Activated CD4-positive, CD25-positive, alpha-beta regulatory T cell (primary cell): ENCODE data around the gene ACTN1.

ENCODE experiments used
- DNase-seq, 4 experiments: peaks; one replicate each; lab custom pipeline; 2025; lab: John Stamatoyannopoulos, UW

The ACTN1 gene

GRCh38 chr14:68888883-68889282 is 90.2 kb downstream of the ACTN1 start:
- no peak for DNase-seq

DNA sequence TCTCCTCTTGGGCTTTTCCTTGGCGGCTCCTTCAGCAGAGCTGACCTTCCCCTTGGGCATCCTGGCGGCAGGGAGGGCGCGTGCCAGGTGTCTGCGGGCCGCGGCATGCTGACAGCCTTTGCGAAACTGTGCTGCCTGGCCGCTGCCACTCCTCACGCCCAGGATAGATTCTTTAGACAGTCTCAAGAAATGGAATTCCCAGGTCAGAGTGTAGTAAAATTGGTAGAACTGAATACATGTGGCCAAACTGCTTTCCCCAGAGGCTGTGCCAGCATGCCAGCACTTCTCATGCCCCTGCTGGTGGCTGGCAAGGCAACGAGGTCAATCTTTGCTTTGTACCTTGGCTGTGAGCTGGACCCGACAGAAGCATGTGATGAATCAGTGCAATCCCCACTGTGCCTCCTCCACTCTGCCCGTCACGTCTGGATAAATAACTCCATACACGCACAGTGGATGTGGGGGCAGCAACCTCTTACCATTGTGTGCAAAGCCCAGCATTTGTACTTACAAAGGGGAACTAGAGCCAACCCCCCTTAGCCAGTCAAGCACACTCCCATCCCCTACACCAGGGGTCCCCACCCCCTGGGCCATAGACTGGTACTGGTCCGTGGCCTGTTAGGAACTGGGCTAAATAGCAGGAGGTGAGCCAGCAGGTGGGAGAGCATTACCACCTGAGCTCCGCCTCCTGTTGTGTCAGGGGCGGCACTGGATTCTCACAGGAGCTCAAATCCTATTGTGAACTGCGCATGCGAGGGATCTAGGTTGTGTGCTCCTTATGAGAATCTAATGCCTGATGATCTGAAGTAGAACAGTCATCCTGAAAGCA is 90.9 kb downstream of the ACTN1 start:
- DNase-seq: no peak

GRCh38 chr14:68886109-68886434 is 93.0 kb downstream of the ACTN1 start:
- no peak for DNase-seq

DNA sequence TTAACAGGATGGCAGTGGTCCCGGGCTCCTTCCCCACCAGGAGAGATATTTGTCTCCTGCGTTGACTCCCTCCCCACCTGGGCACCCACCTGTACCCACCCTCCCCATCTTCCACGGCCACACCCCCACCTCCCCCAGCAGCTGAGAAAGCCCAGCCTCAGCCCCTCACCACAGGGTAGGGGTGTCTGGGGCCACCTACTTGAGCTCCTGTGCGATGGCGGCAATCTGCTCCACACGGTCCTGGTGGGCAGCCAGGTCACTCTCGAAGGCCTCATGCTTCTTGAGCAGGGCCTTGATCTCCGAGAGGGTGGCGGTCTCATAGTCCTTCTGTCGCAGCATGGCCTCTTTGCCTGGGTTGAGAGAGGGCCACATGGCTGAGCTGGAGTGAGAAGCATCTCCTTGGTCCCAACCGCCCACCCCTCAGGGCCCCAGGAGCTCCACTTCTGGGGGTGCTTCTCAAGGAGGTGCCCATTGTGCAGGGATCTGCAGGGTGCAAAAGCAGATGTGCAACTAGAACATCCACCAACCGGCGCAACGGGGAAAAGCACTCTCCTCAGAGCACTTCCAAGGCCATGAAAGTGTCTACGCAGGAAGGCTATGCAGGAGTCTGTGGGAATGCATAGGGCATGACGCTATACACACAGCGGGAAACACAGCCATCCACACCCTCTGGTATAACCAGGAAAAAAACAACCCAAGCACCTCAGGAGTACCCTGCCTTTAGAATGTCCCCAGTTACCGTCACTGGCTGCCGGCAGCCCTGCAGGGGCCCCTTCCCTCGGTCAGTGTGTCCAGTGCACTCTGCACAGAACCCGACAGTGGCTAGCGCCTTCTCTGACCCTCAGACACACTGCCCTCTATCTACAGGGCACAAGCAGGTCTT is 93.6 kb downstream of the ACTN1 start:
- no peak for DNase-seq

- no peak for DNase-seq
Observed at GRCh38 chr14:68884031-68885030, 94.8 kb downstream of the ACTN1 start.

GRCh38 chr14:68882235-68882634 is 96.9 kb downstream of the ACTN1 start:
- DNase-seq: no peak

DNA sequence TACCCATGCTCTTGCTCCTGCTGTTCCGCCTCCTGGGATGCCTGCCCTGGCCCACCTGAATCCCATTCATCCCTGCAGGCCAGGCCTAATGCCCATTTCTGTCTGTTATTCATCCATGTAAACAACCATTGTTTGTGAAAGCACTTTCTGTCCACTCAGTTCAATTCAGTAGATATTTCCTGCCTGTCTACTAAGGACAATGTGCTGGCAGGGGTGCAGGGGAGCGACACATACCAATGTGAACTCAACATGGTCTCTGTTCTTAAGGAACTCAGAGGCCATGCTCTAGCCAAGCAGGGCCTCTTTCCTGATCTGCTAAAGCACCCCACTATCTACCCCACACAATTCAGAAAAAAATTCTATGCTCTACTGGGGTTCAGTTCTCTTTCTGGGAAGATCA is 97.7 kb downstream of the ACTN1 start:
- DNase-seq: no peak

- no peak for DNase-seq
Observed at GRCh38 chr14:68880581-68881105, 98.5 kb downstream of the ACTN1 start.

- no peak for DNase-seq
Observed at GRCh38 chr14:68879841-68880575, 99.1 kb downstream of the ACTN1 start.

- DNase-seq: no peak
Observed at GRCh38 chr14:68879321-68879781, 99.8 kb downstream of the ACTN1 start.

GRCh38 chr14:68878908-68879307 is 100.2 kb downstream of the ACTN1 start:
- no peak for DNase-seq

DNA sequence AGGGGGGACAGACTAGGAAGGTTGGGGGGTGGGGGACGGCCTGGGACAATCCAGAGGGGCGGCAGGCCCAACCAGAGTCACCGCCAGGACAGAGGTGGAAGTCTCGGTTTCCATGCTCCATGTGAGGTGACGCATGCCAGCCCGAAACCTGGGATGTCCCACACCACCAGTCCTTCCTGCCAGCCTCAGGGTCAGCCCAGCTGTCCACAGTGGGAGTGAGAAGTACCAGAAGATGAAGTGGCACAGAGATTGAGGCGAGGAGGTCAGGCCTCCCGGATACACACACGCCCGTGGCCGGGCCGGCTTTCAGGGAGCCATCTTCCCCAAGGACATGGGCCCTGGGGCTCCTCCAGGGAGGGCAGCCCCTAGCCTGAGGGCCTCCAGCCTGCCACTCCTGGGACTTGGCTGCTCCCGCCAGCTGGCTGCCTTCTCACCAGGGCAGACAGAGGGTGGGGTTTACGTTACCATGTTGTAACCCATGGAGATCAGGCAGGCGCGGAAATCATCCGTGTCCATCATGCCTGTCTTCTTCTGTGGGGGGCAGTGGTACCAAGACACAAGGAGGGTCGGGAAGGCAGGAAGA is 101.0 kb downstream of the ACTN1 start:
- no peak for DNase-seq

DNA sequence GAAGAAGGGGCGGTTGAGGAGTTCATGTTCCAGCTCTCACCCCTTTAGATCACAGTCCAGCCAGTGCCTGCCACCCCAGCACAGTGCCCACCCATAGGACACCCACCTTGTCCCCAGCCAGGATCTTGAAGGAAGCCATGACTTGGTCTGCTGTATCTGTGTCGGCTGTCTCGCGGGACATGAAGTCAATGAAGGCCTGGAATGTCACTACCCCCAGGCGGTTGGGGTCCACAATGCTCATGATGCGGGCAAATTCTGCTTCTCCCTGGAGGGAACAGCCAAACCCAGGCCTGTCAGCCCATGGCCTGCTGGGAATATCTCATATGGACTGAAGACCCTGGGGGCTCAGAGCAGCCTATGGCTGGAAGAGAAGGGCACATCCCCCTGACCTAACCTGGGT is 102.1 kb downstream of the ACTN1 start:
- no peak for DNase-seq

DNA sequence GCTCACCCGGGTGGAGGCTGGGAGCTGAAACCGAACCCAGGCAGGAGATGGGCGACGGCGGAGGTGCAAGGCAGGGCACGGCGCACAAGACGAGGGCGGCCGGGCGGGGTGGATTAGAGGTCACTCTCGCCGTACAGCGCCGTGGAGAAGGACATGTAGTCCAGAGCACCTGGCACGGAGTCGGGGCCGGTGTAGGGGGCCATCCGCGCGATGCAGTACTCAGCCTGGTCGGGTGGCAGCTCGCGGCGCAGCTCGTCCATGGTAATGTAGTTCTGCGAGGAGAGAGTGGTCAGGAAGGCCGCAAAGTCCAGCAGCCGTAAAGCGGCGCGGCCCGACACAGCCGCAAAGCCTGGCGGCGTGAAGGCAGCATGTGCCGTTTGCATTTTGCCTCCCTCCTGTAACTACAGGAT is 104.4 kb downstream of the ACTN1 start:
- peak in 1 of 4 experiments; percentile 6 for DNase-seq

DNA sequence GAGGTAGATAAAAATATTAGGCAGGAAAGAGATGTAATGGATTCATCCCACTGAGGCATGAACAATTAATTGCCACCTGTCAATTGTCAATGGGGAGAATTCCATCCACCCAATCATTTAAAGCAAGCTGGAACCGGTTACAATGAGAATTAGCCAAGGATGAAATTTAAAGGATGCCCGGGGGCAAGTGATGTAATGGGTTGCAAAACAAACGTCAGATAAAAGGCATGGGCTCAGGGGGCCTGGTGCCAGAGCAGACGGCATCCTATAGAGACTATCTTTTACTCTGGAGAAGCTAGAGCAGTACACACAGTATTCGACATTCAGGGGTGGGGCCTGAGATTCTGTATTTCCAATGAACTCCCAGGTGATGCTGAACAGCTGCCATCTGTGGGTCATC is 105.7 kb downstream of the ACTN1 start:
- no peak for DNase-seq

- no peak for DNase-seq
Observed at GRCh38 chr14:68871392-68871791, 107.7 kb downstream of the ACTN1 start.

- no peak for DNase-seq
Observed at GRCh38 chr14:68866991-68867533, 112.0 kb downstream of the ACTN1 start.

- no peak for DNase-seq
Observed at GRCh38 chr14:68865542-68865941, 113.6 kb downstream of the ACTN1 start.

- DNase-seq: no peak
Observed at GRCh38 chr14:68864361-68864750, 114.7 kb downstream of the ACTN1 start.
